GM12874 (cell line): ENCODE measurements around the gene CELF2.

Experiments
- TF ChIP-seq, protein P1 (sequence below): IDR thresholded peaks from 2 replicates; pipeline ENCODE4 v1.5.1; 2011; ENCODE audit warnings: low read depth, mild to moderate bottlenecking, control low read depth, low read length, moderate library complexity; ENCODE audit not compliant: insufficient read depth

The CELF2 gene

DNA sequence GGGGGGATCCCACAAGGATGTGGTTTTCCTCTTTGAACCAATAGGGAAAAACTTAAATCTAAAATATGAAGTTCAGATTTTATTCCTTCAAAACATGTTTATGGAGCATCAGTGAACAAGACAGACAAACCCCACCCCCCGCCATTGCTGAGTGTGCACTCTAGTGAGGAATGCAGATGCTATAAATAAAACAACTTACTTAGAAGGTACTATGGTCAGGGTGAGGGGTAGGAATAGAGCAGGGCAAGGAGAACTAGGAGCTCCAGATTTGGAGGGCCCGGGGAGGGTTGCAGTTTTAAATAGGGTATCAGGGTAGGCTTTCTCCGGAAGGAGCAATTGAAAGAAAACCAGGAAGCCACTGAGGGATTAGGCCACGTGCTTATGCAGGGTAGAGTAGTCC is 47.9 kb downstream of the CELF2 start:
- TF ChIP-seq, protein P1, sequence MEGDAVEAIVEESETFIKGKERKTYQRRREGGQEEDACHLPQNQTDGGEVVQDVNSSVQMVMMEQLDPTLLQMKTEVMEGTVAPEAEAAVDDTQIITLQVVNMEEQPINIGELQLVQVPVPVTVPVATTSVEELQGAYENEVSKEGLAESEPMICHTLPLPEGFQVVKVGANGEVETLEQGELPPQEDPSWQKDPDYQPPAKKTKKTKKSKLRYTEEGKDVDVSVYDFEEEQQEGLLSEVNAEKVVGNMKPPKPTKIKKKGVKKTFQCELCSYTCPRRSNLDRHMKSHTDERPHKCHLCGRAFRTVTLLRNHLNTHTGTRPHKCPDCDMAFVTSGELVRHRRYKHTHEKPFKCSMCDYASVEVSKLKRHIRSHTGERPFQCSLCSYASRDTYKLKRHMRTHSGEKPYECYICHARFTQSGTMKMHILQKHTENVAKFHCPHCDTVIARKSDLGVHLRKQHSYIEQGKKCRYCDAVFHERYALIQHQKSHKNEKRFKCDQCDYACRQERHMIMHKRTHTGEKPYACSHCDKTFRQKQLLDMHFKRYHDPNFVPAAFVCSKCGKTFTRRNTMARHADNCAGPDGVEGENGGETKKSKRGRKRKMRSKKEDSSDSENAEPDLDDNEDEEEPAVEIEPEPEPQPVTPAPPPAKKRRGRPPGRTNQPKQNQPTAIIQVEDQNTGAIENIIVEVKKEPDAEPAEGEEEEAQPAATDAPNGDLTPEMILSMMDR, result no peak

DNA sequence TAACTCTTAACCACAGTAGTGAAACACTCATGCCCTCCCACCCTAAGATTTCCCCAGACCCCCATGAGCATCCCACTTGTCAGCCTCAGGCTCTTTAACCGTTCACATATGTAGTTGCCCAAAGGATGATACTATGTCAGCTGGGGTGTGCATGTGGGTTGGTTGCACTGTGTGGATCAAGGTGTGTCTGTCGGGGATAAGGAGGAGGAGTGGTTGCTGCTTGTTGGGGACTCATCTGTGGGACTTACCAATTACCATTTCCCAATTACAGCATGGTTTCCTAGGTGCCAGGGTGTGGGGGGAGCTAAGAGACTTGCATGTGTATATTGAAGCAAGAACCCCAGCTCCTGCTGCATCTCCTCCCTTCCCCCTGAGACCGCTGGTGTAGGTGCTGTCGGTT is 48.8 kb downstream of the CELF2 start:
- TF ChIP-seq, protein P1, result no peak

DNA sequence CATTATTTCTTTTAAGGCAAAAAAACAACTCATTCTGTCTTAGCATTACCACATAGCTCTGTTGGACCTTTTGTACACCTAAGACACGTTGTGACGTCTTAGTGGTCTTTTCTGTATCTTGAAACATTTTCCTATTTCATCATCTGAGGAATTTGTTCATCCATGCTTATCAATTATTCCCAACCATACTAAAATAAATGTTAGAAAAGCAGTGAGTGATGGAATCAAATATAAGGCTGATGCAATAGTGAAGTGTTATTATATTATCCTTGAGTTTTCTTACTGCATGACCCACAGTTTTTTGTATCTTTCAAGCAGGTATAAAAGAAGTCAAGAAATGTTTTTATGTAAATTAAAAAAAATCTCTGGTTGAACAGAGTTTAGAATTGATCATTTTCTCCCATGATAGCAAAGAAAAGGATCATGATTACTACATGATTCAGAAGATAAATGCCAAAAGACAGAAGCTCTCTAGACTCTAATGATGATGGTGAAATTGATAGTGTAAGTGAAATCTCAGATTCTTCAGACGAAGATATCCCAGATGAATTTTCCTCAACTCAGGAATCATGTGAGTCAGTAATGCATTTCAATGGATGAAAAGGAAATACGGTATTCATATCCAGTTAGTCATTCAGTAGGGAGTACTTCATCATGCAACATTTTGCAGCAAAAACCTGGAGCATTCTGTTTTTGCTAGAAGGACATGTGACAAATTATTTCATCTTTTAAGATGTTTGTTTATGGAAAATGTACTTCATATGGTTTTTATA is 51.4 kb downstream of the CELF2 start:
- TF ChIP-seq, protein P1, result no peak

DNA sequence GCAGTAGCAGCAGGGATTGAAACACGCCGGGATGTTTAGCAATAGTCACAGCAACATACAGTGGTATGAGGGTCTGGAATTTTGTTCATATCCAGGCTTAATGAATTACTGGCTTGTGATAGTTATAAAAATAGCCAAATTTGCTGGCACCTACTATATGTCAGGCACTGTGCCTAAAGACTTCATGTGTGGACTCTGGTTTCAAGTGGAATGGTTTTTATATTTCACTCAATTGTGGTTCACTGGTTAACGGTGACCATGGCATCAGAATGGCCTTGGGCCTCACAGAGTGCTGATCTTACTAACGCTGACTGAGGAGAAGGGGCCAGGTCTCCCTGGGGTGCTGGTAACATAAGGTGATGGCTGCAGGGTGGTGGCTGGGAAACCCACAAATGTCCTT is 55.7 kb downstream of the CELF2 start:
- TF ChIP-seq, protein P1, result no peak

DNA sequence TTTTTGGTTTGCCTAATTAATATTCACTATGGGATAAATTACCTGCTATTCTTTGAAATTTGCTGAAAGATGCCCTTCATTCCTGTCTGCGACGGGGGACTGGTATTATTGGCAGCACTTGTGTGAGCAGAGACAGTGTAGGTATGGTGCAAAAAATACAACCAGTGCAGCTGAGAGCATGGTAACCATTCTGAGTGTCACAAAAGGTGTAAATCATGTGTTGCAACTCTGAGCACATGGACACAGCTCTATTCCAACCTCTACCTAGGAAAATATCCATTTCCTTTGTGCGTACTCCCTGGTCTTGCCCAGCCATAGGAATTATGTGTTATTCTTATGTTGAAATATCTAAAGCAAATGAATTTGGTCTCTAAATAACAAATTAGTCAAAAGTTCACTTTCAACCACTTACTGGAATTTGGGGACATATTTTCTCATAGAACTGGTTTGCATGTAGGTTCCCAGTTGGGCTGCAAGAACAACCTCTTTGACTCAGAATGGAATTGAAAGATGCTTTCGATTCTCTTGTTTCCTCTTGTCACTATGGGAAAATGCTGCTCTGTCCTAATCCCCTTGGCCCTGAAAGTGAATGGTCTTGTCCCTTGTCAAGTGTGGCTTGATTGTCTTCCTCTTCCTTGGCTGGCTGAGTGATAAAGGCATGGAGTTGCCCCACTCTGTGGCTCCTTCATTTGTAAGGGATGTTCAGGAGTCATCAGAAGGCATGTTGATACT is 57.0 kb downstream of the CELF2 start:
- TF ChIP-seq, protein P1, result no peak

DNA sequence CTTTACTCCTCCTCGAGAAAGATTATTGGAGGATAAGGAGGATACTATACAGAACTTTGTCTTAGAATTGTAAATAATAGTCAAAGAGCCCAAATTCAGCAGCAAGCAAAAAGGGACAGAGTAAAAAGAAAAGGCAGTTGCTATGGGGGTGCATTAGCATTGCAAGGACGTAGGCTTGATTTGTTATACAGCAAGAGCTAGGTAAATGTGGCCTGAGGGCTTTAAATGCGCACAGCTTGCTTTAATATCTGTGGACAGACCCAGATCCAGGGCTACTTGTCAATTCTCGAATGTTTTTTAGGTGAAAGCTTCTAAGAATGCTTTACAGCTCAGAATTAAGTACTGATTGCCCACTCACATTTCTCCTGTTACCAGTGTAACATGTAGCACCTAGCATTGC is 58.5 kb downstream of the CELF2 start:
- TF ChIP-seq, protein P1, result no peak

DNA sequence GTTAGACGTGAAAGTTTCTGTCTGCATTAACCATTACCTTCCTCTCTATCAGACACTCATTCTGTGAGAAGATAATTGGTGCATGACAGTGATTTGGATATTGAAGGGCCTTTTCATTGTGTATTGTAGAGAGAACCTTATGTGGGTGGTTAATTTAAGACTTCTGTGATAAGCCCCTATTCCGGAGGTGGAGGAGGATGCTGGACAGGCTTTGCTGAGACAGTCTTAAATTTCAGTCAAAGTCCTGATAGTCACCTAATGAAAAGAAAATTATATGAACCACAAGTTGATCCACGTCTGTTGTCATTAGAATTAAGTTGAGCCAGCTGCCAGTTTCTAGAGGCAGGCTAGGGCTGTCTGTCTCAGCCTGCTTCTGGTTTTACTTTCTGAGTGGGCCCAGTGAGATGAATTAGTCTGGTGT is 62.9 kb downstream of the CELF2 start:
- TF ChIP-seq, protein P1, result no peak
